Psoas muscle (tissue), 8 donors: ENCODE measurements around the gene FRMPD3. TPM values are rescaled to one million over a fixed set of nuclear protein-coding genes. Genes with fewer than 3 reads are reported as not detected.

Source experiments
- ATAC-seq, 4 donors: fragments of 200-7000 bp; cut with Tn5 transposase; one replicate each; pipeline ENCODE4 v1.9.1; 2020; ENCODE audit warnings: moderate library complexity in 3 of 4, mild to moderate bottlenecking in 2 of 4
- DNase-seq, 2 donors: peaks; one replicate each; pipeline ENCODE4 v3.0.0-alpha.2; 2020
- H3K27ac ChIP-seq: fragments of 200-600 bp; one replicate; pipeline ENCODE4 v1.8.0; 2022
- H3K27me3 ChIP-seq, 3 donors: fragments of 200-600 bp in 1 of 3; one replicate each; pipeline versions ENCODE4 v1.6.1 to v1.8.0; 2013 to 2022; ENCODE audit warnings: low read length in 2 of 3, mild to moderate bottlenecking in 2 of 3, moderate library complexity in 1 of 3; ENCODE audit not compliant: insufficient read depth in 3 of 3
- H3K36me3 ChIP-seq, 2 donors: fragments of 200-600 bp in 1 of 2; one replicate each; pipeline versions ENCODE4 v1.6.1 to v1.8.0; 2013 to 2022; ENCODE audit warnings: low read depth in 1 of 2, mild to moderate bottlenecking in 1 of 2, moderate library complexity in 1 of 2; ENCODE audit not compliant: insufficient read depth in 1 of 2
- H3K4me1 ChIP-seq: fragments of 200-600 bp; one replicate; pipeline ENCODE4 v1.8.0; 2022
- H3K4me3 ChIP-seq: fragments of 200-600 bp; one replicate; pipeline ENCODE4 v1.8.0; 2022; ENCODE audit warnings: mild to moderate bottlenecking
- H3K9me3 ChIP-seq: fragments of 200-600 bp; one replicate; pipeline ENCODE4 v1.8.0; 2022
- WGBS, 3 donors: extraction: QIAGEN DNeasy Blood & Tissue Kit; methylation state at CpG; one replicate each; pipeline versions ENCODE4 v1.1.6 to v1.1.7; 2013; 5-methylcytosine and 5-hydroxymethylcytosine counted together
- intact Hi-C, 2 donors: fragments of 100-400 bp; cut with DNase I; formaldehyde crosslinking; loops; one replicate each; pipeline versions ENCODE4 v1.11.0 to v1.14.2; 2022
- polyA plus RNA-seq, 3 donors: library from polyadenylated mRNA; stranded (reverse); fragments of 200-250 nt; gene quantifications; one replicate each; pipeline ENCODE4 v1.2.3, GENCODE V29; 2013
- total RNA-seq, 4 donors: library from RNA; stranded (reverse); fragmentation: NEBNext Ultra II Directional in 2 of 4; extraction: Animal tissue kit (Norgen Biotek cat#: 25700) in 2 of 4; gene quantifications; one replicate each; pipeline versions ENCODE4 v1.2.1 to v1.2.4, GENCODE V29; 2021 to 2023
- TF ChIP-seq, protein P1 (sequence below): fragments of 200-600 bp; IDR thresholded peaks from one replicate; pipeline ENCODE4 v1.8.0; 2022; ENCODE audit warnings: antibody characterized with exemption
- donor health status: healthy with polysubstance abuse.
- donor health status: DM: no; HTN: no; CAD: no; lungs with moderate emphysema.
- donor health status: Bipolar disorder and iron deficiency.
- donor health status: healthy.
- donor health status: DM: yes; HTN: yes; CAD: no.
- donor health status: DM: no; HTN: no; CAD: no.
- donor health status: DM: no; HTN: no; CAD: no.
- donor health status: DM: yes; HTN: yes; CAD: no.

The FRMPD3 gene
- total and polyA plus RNA-seq, 7 donors = 0.01 to 0.02 TPM; not detected in 5

DNA sequence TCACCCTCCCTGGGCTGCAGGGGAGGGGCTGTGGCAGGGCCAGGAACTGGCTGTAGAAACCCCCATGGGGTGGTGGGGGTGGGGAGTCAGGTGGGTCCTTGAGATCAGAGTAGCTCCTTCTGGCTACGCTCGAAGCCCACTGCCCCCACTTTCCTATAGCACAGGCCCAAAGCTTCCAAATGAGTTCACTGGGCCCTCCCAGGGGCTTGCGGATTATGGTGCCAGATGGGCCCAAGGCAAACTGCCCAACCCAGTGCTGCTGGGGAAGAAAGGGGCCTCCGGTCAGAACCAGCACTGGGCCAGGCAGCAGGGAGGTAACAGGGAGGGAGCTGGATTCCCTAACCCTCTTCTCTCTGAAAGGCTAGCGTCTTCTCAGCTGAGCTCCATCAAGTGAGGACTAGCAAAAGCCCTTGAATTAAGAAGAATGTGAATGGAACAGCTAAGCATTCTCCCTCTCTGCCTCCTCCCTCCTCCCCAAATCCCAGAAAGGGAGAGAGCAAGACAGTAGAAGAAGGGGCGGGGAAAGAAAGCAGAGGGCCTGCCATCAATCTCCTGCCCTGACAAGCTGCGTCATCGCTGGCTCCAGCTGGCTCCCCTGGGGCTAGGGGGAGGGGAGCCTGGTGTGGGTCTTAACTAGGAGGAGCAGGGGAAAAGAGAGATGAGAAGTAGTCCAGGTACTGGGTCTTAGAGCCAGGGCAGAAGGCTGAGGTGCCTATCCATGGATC is 34.7 kb downstream of the FRMPD3 start:
- Histone ChIP-seq H3K36me3 (no peaks in the 10 kb centered on the region), H3K27ac (no peak overlapping the region), H3K9me3 (no peaks in the 10 kb centered on the region), H3K27me3 (peaks cover 0 to 9% (median 0%) of the 10 kb centered on the region in 3 donors), H3K4me3 (no peak overlapping the region), H3K4me1 (no peaks in the 10 kb centered on the region)
- intact Hi-C loops = no loop called here
- WGBS, 3 donors = 37 to 48% (median 48%) methylated on average over 7 to 8 of the region's 8 CpGs
- TF ChIP-seq, protein P1, sequence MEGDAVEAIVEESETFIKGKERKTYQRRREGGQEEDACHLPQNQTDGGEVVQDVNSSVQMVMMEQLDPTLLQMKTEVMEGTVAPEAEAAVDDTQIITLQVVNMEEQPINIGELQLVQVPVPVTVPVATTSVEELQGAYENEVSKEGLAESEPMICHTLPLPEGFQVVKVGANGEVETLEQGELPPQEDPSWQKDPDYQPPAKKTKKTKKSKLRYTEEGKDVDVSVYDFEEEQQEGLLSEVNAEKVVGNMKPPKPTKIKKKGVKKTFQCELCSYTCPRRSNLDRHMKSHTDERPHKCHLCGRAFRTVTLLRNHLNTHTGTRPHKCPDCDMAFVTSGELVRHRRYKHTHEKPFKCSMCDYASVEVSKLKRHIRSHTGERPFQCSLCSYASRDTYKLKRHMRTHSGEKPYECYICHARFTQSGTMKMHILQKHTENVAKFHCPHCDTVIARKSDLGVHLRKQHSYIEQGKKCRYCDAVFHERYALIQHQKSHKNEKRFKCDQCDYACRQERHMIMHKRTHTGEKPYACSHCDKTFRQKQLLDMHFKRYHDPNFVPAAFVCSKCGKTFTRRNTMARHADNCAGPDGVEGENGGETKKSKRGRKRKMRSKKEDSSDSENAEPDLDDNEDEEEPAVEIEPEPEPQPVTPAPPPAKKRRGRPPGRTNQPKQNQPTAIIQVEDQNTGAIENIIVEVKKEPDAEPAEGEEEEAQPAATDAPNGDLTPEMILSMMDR = no peak
- ATAC-seq (peak in 2 of 4 donors; percentile 44 to 45), DNase-seq (peak; percentile 19 to 65)

DNA sequence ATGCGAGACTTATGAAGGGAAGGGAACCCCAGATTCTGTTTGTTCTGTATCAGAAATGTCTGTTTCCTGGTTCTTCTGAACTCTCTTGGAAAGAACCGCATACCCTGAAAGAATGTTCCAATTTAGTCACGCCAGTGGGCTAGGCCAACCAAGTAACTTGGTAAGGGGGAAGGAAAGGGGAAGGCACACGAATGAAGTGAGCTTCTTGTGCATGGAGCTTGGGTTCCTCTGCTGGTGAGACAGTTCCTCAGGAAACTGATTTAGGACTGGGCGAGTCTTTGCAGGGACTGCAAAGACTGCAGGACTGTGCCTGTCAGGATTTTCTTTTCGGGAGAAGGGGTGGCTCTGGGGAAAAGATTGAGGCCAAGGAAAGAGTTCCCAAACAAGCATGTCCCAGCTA is 35.6 kb downstream of the FRMPD3 start:
- H3K4me3 ChIP-seq = no peak overlapping the region
- H3K4me1 ChIP-seq = no peaks in the 10 kb centered on the region
- H3K27ac ChIP-seq = no peak overlapping the region
- DNase-seq = no peak
- ATAC-seq = peak in 1 of 4 donors; percentile 26
- TF ChIP-seq, protein P1 = no peak
- WGBS, 3 donors = 44 to 73% (median 48%) methylated on average over 6 of the region's 6 CpGs
- H3K36me3 ChIP-seq = no peaks in the 10 kb centered on the region
- intact Hi-C loops = no loop called here
- H3K27me3 ChIP-seq = peaks cover 0 to 9% (median 0%) of the 10 kb centered on the region in 3 donors
- H3K9me3 ChIP-seq = no peaks in the 10 kb centered on the region

DNA sequence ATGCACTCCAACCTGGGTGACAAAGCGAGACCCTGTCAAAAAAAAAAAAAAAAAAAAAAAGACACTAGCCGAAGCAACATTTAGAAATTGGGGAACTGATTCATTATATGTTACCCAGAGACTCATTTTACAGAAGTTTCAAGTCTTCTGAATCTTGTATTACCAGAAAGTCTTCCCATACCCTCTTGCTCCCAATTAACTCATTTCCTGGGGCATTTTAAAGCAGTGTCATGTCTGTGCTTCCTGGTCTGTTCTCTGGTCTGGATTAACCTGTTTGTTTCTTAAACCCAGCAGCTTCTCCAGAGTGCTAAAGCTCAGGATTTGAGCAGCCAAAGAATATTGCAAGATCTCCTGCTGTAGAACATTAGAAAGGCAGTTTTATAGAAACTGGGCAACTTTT is 43.7 kb downstream of the FRMPD3 start:
- DNase-seq (no peak), ATAC-seq (no peak)
- peaks cover 0 to 21% (median 0%) of the 10 kb centered on the region in 3 donors for H3K27me3 ChIP-seq
- intact Hi-C loops = no loop called here
- H3K27ac ChIP-seq = no peak overlapping the region
- TF ChIP-seq, protein P1 = no peak
- 40 to 100% (median 82%) methylated on average over 1 to 2 of the region's 2 CpGs for WGBS, 3 donors
- no peaks in the 10 kb centered on the region for H3K36me3 ChIP-seq
- no peak overlapping the region for H3K4me3 ChIP-seq
- no peaks in the 10 kb centered on the region for H3K4me1 ChIP-seq
- H3K9me3 ChIP-seq = no peaks in the 10 kb centered on the region

DNA sequence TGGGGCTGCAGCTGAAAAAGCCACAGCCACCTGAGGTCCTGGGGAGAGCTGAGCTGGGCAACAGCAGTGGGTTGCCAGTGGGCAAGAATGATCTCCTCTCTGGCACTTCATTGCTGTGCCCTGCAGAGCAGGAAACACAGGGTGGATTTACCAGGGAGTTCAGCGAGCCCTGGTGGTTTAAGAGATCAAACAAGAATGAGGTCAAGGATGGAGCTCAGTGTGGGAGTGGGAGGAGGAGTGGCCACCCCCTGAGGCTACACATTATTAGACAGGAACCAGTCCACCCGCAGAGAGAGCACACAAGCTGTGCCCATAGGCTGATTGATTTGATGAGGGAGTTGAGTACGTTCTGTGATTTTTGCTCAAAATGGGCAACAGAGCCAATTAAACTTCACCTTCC is 47.3 kb downstream of the FRMPD3 start:
- no peaks in the 10 kb centered on the region for H3K9me3 ChIP-seq
- DNase-seq = no peak
- H3K36me3 ChIP-seq = no peaks in the 10 kb centered on the region
- intact Hi-C loops = no loop called here
- peaks cover 0 to 24% (median 0%) of the 10 kb centered on the region in 3 donors for H3K27me3 ChIP-seq
- no peak overlapping the region for H3K27ac ChIP-seq
- TF ChIP-seq, protein P1 = no peak
- WGBS, 3 donors = 72 to 78% (median 75%) methylated on average over 3 of the region's 3 CpGs
- H3K4me3 ChIP-seq = no peak overlapping the region
- no peak for ATAC-seq
- H3K4me1 ChIP-seq = no peaks in the 10 kb centered on the region

Other genes starting within 250 kb of the FRMPD3 start
- gene NUP62CL, start 243.2 kb upstream of the FRMPD3 start, total RNA-seq = under 1 TPM in 1 of 4 donors, not detected in 3; 0.34 TPM
- under 1 TPM in 2 of 3 donors, not detected in 1; 0.08 to 0.18 TPM for gene NUP62CL, start 243.2 kb upstream of the FRMPD3 start, polyA plus RNA-seq
- gene DNAAF6, start 243.0 kb upstream of the FRMPD3 start, total RNA-seq = not detected
- not detected for gene DNAAF6, start 243.0 kb upstream of the FRMPD3 start, polyA plus RNA-seq
- gene PRPS1, start 178.9 kb downstream of the FRMPD3 start, total RNA-seq = 10 to 100 TPM; 30.5 to 48.4 (median 43.2) TPM
- gene PRPS1, start 178.9 kb downstream of the FRMPD3 start, polyA plus RNA-seq = 10 to 100 TPM; 20.7 to 63.2 (median 31.2) TPM